Stimulated activated memory B cell treated with anti-CD40 and anti-IgM and Interleukin-4, amounts not matched to agents 10 μg/mL and 1 μg/mL and 100 μg/mL, for 72 hours (primary cell): ENCODE data around the gene ITPKC.
"Not testable (repeated sequence)": the region's sequence is repeated elsewhere in the genome, so short reads cannot be mapped to it uniquely, and the experiment has no call there.

Source experiments
- ATAC-seq: fragments of 150-1000 bp; cut with Tn5 transposase; 2 replicates; pipeline ENCODE4 v1.10.0; 2021
- H3K27ac Mint-ChIP-seq: one replicate; pipeline ENCODE4 v1.8.0; 2022; ENCODE audit warnings: mild to moderate bottlenecking, mixed read lengths
- H3K27me3 Mint-ChIP-seq: one replicate; pipeline ENCODE4 v1.8.0; 2022; ENCODE audit warnings: mixed read lengths
- H3K36me3 Mint-ChIP-seq: one replicate; pipeline ENCODE4 v1.8.0; 2022; ENCODE audit warnings: mixed read lengths
- H3K4me1 Mint-ChIP-seq: one replicate; pipeline ENCODE4 v1.8.0; 2022; ENCODE audit warnings: mixed read lengths
- H3K4me3 Mint-ChIP-seq: one replicate; pipeline ENCODE4 v1.8.0; 2022; ENCODE audit warnings: mild to moderate bottlenecking, moderate library complexity, mixed read lengths
- H3K9me3 Mint-ChIP-seq: one replicate; pipeline ENCODE4 v1.8.0; 2022; ENCODE audit warnings: mixed read lengths

ITPKC gene

DNA sequence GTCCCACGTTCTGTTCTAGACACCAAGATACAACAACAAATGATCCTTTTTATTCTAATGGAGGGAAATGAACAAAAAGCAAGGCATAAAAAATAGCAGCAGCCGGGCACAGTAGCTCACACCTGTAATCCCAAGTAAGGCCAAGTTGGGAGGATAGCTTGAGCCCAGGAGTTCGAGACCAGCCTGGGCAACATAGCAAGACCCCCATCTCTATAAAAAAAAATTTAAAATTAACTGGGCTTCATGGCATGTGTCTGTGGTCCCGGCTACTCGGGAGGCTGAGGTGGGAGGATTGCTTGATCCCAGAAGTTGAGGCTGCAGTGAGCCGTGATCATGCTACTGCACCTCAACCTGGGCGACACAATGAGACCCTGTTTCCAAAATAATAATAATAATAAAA, 59.5 kb downstream of the ITPKC start:
- H3K36me3 Mint-ChIP-seq = peaks cover 25% of the 10 kb centered on the region
- H3K27ac Mint-ChIP-seq = peak overlapping the region; percentile 92
- H3K4me3 Mint-ChIP-seq = no peak overlapping the region
- peaks cover 51% of the 10 kb centered on the region for H3K4me1 Mint-ChIP-seq
- no peaks in the 10 kb centered on the region for H3K27me3 Mint-ChIP-seq
- ATAC-seq = no peak
- H3K9me3 Mint-ChIP-seq = peaks cover 3% of the 10 kb centered on the region

DNA sequence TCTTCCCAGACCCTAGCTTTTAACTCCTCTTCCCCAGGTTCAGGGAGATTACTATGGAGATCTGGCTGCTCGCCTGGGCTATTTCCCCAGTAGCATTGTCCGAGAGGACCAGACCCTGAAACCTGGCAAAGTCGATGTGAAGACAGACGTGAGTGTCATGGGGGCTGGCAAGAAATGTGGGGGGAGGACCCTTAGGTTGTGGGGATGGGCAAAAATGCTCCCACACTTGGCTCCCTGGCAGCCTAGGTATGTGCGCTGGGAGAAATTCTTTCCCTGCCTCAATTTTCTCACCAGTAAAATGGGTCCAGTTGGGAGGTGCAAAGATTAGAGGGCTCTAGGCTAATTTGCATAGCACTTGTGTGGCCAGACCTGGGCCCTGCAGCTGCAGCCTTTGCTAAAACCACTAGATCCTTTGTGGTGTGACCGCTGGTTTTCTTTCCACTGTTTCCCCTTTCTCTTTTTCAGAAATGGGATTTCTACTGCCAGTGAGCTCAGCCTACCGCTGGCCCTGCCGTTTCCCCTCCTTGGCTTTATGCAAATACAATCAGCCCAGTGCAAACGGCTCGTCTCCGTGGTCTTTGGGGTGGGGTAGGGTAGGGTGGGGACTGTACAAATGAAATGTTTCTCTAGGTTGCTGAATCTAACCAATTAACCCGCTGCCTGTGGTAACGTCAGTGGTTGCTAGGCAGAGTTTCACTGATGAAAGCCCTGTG, 60.2 kb downstream of the ITPKC start:
- Mint-ChIP-seq H3K4me3 (peak overlapping the region; percentile 86), H3K9me3 (peaks cover under 1% of the 10 kb centered on the region), H3K36me3 (peaks cover 25% of the 10 kb centered on the region), H3K27ac (peak overlapping the region; percentile 92), H3K4me1 (peaks cover 56% of the 10 kb centered on the region), H3K27me3 (no peaks in the 10 kb centered on the region)
- ATAC-seq = peak; percentile 85

DNA sequence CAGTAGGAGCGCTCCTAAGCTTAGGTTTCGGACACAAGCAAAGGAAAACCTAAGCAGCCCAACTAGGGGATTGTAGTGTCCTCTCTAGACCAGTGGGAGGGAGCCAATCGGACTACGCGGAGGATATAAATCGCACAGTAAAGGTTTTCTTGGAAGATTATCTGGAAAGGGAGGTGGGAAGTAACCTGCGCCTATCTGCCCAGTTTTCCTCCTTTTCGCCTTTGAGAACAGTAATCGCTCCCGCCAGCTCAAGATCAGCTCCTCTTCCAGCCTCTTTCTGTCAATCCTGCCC, 60.7 kb downstream of the ITPKC start:
- ATAC-seq = no peak
- Mint-ChIP-seq H3K36me3 (peaks cover 27% of the 10 kb centered on the region), H3K4me3 (peak overlapping the region; percentile 86), H3K27me3 (no peaks in the 10 kb centered on the region), H3K27ac (peak overlapping the region; percentile 92), H3K9me3 (no peaks in the 10 kb centered on the region), H3K4me1 (peaks cover 60% of the 10 kb centered on the region)

DNA sequence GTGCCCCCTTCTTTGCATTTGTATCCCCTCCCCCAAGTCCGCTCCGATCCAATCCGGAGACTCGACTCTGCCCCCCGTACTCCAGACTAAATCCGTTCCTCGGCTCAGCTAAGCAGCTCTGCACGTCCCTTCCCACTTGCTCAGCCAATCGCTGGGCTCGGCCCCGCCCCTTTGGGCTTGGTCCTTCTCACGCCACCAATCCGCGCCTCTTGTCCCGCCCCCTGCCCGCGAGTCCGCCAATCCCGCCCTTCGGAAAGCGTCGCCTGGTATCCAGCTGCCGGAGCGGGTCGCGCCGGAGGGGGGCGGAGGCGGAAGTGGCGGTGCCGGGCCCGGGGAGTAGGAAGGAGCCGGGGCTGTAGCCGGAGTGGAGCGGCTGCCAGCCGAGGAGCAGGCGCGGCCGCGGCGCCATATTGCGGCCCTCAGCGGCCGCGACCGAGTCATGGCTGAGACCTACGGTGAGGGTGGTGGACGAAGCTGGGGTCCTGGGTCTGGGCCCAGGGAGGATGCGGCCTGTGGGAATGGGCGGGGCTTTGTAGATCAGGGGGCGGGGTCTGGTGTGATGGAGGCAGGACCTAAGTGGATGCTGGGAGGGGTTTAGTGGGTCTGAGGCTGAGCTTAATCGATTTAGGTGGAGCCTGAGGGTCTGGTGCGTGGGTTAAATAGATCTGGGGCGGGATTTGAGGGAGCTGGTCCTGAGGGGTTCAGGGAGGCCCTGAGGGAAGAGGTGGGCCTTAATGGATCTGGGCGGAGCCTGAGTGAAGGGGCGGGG, 61.2 kb downstream of the ITPKC start, which contains the start of gene RAB4B:
Gene RAB4B, plus strand, starts transcription at position 311 of the 769 bp plus-strand sequence. Its CDS starts 129 bp downstream, at position 440.
- peaks cover 29% of the 10 kb centered on the region for H3K36me3 Mint-ChIP-seq
- H3K4me1 Mint-ChIP-seq = peaks cover 61% of the 10 kb centered on the region
- H3K4me3 Mint-ChIP-seq = peak within 1 kb of the TSS; percentile 86
- no peaks in the 10 kb centered on the region for H3K27me3 Mint-ChIP-seq
- H3K9me3 Mint-ChIP-seq = no peaks in the 10 kb centered on the region
- ATAC-seq = peak; percentile 90
- H3K27ac Mint-ChIP-seq = peak within 1 kb of the TSS; percentile 92

DNA sequence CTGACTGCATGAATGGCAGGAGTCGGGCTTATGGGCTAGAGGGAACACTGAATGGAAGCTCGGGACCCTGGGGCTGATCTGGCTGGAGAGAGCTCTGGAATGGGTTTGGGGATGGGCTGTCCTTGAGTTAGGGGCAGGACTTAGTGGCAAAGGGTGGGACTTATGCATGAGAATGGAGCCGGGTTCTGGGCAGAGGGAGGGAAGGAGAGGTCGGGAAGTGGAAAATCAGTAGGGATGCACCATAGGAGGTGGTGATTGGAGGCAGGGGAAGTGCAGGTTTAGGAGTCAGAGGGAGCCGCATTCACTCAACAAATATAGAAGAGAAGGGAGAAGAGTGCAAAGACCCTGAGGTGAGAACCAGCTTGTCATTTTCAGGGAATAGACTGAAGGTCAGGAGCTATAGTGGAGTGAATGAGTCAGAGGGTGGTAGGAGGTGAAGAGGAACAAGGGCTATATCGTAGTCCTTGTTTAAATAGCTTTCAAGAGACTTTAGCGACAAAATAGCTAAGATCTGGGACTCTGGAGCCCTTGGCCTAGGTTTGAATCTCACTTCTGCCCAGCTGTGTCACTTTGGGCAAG, 61.9 kb downstream of the ITPKC start:
- Mint-ChIP-seq H3K4me3 (peak overlapping the region; percentile 86), H3K27me3 (no peaks in the 10 kb centered on the region), H3K9me3 (no peaks in the 10 kb centered on the region), H3K27ac (peak overlapping the region; percentile 92), H3K36me3 (peaks cover 35% of the 10 kb centered on the region), H3K4me1 (peaks cover 67% of the 10 kb centered on the region)
- no peak for ATAC-seq

DNA sequence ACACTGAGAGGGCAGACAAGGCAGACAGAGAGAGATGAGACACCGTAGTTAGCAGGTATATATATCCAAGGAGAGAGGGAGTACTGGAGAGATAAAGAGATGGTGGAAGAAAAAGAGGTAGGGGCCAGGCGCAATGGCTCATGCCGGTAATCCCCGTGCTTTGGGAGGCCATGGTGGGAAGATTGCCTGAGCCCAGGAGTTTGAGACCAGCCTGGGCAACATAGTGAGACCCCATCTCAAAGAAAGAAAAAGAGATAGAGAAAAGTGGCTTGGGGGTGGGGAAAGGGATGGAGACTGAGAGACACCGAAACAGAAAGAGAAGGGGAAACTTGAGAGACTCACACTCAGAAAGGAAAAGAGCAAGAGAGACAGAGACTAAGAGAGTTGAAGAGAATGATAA, 63.7 kb downstream of the ITPKC start:
- H3K9me3 Mint-ChIP-seq = no peaks in the 10 kb centered on the region
- ATAC-seq = no peak
- peaks cover 56% of the 10 kb centered on the region for H3K4me1 Mint-ChIP-seq
- no peak overlapping the region for H3K4me3 Mint-ChIP-seq
- peaks cover 37% of the 10 kb centered on the region for H3K36me3 Mint-ChIP-seq
- H3K27ac Mint-ChIP-seq = peak overlapping the region; percentile 92
- no peaks in the 10 kb centered on the region for H3K27me3 Mint-ChIP-seq

DNA sequence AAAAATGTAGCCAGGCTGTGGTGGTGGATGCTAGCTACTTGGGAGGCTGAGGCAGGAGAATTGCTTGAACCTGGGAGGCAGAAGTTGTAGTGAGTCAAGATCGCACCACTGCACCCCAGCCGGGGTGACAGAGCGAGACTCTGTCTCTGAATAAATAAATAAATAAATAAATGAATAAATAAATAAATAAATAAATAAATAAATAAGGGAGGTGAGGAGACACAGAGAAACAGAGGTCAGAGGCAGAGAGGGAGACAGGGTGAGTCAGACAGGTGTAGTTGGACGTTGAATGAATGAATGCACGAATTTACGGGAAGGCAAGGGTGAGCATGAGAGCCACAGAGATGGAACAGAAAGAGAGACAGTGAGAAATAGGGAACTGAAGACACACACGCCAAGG, 64.2 kb downstream of the ITPKC start:
- Mint-ChIP-seq H3K4me3 (no peak overlapping the region), H3K4me1 (peaks cover 50% of the 10 kb centered on the region), H3K27ac (peak overlapping the region; percentile 92), H3K36me3 (peaks cover 43% of the 10 kb centered on the region), H3K9me3 (no peaks in the 10 kb centered on the region), H3K27me3 (no peaks in the 10 kb centered on the region)
- no peak for ATAC-seq

DNA sequence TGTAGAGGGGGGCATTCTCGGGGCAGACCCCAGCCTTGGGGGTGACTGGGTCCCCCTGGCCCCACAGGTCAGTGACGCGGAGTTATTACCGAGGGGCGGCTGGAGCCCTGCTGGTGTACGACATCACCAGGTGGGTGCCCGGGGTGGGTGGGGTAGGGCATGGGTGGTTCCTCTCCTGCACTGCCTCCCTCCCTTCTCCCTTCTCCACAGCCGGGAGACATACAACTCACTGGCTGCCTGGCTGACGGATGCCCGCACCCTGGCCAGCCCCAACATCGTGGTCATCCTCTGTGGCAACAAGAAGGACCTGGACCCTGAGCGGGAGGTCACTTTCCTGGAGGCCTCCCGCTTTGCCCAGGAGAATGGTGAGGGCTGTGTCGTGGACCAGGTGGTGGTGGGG, 66.8 kb downstream of the ITPKC start:
- H3K9me3 Mint-ChIP-seq = no peaks in the 10 kb centered on the region
- H3K4me3 Mint-ChIP-seq = no peak overlapping the region
- H3K27ac Mint-ChIP-seq = peak overlapping the region; percentile 38
- H3K27me3 Mint-ChIP-seq = no peaks in the 10 kb centered on the region
- H3K36me3 Mint-ChIP-seq = peaks cover 68% of the 10 kb centered on the region
- no peak for ATAC-seq
- peaks cover 50% of the 10 kb centered on the region for H3K4me1 Mint-ChIP-seq

DNA sequence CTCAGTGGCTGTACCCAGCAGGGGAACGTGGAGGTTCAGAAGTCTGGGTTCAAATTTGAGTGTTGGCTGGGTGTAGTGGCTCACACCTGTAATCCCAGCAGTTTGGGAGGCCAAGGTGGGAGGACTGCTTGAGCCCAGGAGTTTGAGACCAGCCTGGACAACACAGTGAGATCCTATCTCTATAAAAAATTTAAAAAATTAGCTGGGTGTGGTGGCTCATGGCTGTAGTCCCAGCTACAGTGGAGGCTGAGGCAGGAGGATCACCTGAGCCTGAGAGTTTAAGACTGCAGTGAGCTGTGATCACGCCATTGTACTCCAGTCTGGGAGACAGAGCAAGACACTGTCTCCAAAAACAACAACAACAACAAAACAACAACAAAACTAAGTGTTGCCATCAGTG, 67.2 kb downstream of the ITPKC start:
- H3K36me3 Mint-ChIP-seq = peaks cover 68% of the 10 kb centered on the region
- not testable (repeated sequence) for H3K27me3 Mint-ChIP-seq, H3K27ac Mint-ChIP-seq, H3K4me3 Mint-ChIP-seq, H3K9me3 Mint-ChIP-seq, ATAC-seq
- H3K4me1 Mint-ChIP-seq = peaks cover 46% of the 10 kb centered on the region

DNA sequence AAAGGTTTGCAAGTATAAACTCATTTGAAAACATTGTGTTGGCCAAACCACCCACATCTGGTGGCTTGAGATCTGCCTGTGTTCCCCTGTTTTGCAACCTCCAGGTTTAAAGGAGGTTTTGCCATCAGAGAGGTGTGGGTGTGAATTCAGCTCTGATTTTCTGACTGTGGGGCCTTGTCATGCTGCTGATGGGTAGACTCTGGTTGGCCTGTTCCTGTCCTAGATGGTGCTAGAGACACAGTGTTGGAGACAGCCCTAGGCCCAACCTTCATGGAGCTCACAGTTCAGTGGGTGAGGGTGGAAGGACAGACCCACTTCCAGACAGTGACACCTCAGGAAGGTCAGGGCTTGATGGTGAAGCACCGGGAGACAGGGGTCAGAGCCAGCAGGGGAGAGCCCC, 68.6 kb downstream of the ITPKC start:
- Mint-ChIP-seq H3K9me3 (no peaks in the 10 kb centered on the region), H3K27me3 (no peaks in the 10 kb centered on the region), H3K27ac (peak overlapping the region; percentile 59), H3K36me3 (peaks cover 71% of the 10 kb centered on the region), H3K4me3 (no peak overlapping the region), H3K4me1 (peaks cover 45% of the 10 kb centered on the region)
- no peak for ATAC-seq

DNA sequence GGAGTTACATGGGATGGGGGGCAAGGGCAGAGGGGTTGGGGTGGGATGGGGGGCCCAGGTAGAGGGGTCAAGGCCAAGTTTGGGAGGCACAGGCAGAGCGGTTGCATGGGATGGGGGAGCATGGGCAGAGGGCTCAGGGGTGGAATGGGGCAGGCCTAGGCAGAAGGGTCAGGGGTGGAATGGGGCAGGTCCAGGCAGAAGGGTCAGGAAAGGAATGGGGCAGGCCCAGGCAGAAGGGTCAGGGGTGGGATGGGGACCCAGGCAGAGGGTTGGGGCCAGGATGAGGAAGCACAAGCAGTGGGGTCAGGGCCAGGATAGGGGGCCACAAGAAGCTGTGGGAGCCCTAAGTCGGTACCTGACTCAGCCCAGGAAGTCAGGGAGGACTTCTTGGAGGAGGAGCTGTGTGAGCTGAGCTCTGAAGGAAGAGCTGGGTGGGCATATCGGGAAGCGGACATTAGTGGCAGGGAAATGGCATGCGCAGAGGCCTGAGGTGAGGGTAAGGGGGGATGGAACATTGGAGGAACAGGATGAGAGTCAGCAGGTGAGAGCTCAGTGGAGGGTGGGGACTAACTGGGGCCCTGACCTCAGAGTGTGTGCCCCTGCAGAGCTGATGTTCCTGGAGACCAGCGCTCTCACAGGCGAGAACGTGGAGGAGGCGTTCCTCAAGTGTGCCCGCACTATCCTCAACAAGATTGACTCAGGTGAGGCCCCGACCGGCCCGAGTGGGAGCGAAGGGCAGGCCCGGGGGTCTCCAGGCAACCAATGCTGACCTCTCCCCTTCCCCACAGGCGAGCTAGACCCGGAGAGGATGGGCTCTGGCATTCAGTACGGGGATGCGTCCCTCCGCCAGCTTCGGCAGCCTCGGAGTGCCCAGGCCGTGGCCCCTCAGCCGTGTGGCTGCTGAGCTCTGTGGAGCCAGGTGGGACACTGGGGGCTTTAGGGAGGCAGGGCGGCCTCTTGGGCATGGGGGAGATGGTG, 69.4 kb downstream of the ITPKC start:
- Mint-ChIP-seq H3K36me3 (peaks cover 68% of the 10 kb centered on the region), H3K9me3 (no peaks in the 10 kb centered on the region), H3K27me3 (no peaks in the 10 kb centered on the region), H3K27ac (peak overlapping the region; percentile 59), H3K4me1 (peaks cover 41% of the 10 kb centered on the region), H3K4me3 (no peak overlapping the region)
- ATAC-seq = no peak
